NCI-H1436 (cell line): ENCODE measurements around the gene TMPO.
"Not testable (repeated sequence)": the region's sequence is repeated elsewhere in the genome, so short reads cannot be mapped to it uniquely, and the experiment has no call there.

Experiments
- DNase-seq: peaks from one replicate; lab custom pipeline; 2025; lab: John Stamatoyannopoulos, UW

The TMPO gene

DNA sequence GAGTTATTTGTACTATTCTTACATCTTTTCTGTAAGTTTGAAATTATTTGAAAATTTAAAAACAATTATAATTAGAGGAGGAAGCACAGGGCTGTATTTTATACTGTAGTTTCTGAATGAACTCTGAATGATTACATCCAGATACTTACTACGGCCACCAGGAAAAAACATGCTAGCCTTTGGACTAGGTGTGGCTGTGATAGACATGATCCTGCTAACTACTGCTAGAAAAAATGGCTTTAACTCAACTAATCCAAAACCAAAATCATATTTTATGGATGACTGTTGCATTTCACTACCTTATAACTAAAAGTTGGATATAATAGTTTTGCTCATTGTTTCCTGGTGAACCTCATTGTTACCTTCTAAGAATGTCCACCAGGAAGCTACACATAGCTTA, 63.0 kb downstream of the TMPO start:
- DNase-seq = no peak

DNA sequence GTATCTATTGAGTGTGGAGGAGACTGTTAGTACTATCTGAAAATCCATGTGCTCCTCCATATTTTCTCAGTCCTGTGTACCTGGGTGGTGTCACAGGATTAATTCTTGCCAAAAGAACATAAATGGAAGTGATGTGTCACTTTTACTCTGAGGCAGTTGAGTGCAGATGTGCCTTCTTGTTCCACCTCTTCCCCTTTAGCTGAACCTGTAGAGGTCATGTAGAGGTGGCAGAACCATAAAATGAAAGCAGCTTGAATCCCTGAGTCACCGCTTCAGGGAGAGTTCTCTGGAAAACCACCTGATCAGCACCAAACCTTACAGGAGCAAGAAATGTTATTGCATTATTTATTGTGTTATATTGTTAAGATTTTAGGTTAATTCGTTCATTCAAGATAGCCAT, 63.4 kb downstream of the TMPO start:
- no peak for DNase-seq

DNA sequence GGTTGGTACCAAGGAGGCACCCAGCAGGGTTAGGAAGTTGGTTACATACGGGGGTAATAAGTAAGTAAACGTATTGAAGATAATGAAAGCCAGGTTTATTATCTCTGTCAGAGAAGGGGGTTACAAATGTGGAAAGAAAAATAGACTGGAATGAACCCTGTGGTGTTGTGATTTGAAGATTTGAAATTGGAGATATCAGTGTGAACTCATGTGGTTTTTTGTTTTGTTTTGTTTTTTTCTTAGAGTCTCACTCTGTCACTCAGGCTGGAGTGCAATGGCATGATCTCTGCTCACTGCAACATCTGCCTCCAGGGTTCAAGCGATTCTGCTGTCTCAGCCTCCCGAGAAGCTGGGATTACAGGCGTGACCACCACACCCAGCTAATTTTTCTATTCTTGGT, 64.0 kb downstream of the TMPO start:
- DNase-seq = no peak

DNA sequence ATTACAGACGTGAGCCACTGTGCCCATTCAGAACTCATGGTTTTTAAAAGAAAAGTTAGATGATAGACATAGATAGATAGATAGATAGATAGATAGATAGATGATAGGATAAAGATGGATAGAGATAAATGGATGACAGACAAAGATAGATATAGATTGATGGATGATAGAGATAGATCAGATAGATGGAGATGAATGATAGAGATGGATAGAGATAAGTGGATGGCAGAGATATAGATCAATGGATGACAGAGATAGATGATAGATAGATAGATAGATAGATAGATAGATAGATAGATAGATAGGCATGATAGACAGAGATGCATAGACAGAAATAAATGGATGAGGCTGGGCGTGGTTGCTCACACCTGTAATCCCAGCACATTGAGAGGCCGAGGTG, 64.4 kb downstream of the TMPO start:
- no peak for DNase-seq

DNA sequence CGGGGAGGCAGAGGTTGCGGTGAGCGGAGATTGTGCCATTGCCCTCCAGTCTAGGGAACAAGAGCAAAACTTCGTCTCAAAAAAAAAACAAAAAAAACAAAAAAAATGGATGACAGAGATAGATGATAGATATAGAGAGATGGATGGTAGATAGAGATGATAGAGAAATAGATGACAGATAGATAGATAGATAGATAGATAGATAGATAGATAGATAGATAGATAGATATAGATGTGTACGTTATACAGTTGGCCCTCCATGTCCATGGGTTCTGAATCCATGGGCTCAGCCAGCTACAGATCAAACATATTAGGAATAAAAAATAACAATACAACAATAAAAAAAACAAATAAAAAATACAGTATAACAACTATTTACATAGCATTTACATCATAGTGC, 65.3 kb downstream of the TMPO start:
- DNase-seq = no peak

GRCh38 chr12:98581101-98581500, 65.7 kb downstream of the TMPO start:
- DNase-seq = no peak

DNA sequence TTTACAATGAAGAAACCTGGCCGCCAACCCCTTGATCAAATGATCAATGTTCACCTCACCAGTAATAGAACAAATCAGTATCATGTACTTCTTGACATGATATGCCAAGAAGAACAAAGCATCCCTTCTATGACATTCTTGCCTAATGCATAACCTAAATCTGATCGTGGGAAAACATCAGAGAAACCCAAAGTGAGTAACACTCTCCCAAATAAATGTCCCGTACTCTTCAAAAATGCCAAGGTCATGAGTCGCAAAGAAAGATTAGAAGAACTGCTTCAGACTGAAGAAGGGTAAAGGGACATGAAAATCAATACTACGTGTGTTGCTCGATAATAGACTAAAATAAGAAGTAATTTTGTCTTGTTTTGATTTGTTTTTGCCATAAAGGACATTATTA, 66.7 kb downstream of the TMPO start:
- no peak for DNase-seq

- DNase-seq = peak; percentile 87
These were observed 71.7 kb downstream of the TMPO start for GRCh38 chr12:98587084-98587483.

DNA sequence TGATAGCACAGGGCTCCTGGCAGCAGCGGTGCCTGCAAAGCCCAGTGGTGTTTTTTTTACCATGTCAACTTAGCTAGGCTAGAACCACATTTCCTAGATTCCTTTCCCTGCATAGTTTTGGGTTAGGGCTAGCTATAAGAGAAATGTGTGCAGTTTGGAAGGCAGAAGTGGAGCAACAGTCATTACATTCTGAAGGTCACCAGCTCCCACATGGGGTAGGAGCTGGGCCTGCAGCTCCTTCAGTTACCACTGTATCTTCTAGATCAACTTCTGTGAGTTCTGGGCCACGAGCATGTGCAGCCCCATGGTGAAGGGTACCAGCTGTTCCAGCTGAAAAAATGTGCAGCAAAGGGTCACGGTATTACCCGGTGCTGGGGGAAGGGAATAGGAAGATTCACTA, 75.8 kb downstream of the TMPO start:
- no peak for DNase-seq

DNA sequence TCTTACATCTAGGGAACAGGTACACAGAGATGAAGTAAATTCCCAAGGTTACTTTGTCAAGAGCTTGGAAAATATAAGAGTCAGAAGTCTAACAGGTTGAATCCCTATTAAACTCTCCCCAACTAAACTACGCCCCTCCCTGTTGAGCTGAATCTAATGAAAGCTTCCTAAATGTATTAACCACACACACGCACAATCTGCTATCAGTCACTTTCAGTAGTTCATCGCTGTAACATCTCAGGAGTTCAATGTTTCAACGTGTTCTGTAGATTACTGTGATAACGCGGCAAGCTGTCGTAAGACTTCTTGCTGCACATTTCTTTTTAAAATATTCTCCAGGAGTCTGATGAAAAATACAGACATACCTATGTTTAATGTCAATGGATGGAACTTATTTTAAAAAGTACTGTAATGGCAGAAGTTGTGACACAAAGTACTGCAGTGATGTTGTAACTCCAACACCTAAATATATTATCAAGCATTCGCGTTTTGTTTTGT, 77.5 kb downstream of the TMPO start:
- no peak for DNase-seq

- DNase-seq = peak; percentile 96
These were observed 78.1 kb downstream of the TMPO start, which contains the start of gene SLC25A3 for GRCh38 chr12:98593351-98594049. SLC25A3 (plus strand) TSS chr12:98593686; CDS start chr12:98593979, 293 bp downstream.

GRCh38 chr12:98594050-98594835, 78.9 kb downstream of the TMPO start:
- DNase-seq = peak; percentile 6

GRCh38 chr12:98595243-98595988, 80.0 kb downstream of the TMPO start:
- DNase-seq = no peak

- not testable (repeated sequence) for DNase-seq
These were observed 81.9 kb downstream of the TMPO start for GRCh38 chr12:98597313-98597712.
